ENCODE results near the gene AFMID.

GRCh38 chr17:78172249-78173051 is 14.7 kb upstream of the AFMID start:
- no peak for TF ChIP-seq CTCF (IDR thresholded peaks at IDR 0.05)
- TF ChIP-seq POLR2AphosphoS5 (IDR thresholded peaks at IDR 0.05; ENCODE audit: low read depth, low read length) = peak; percentile 84
- no peak for TF ChIP-seq SIN3A (IDR thresholded peaks at IDR 0.05; ENCODE audit: borderline replicate concordance, insufficient read depth, low read depth, low read length)
- no peak for TF ChIP-seq REST (IDR thresholded peaks at IDR 0.05; ENCODE audit: insufficient read depth in 1 of 2, low read depth in 2 of 2, low read length in 1 of 2)
